ENCODE data around the gene RNU6-9. TPM values are rescaled to one million over a fixed set of nuclear protein-coding genes. Genes with fewer than 3 reads are reported as not detected.

Gene RNU6-9
- total RNA-seq, 1 experiment from 2014 or later = not detected

- no TSS peak for BruUV-seq (replicated peaks)
- POLR2A ChIA-PET = no interaction called here
- peak; percentile 81 for ATAC-seq
These were observed 47.5 kb downstream of the RNU6-9 start for GRCh38 chr19:940591-941291.

GRCh38 chr19:941292-942132 is 48.2 kb downstream of the RNU6-9 start:
- no peaks in the 10 kb centered on the region for H3K9me3 ChIP-seq (ENCODE audit: control insufficient read depth, insufficient read depth, low read depth, low read length)
- ChIA-PET POLR2A (no interaction called here), CTCF (no interaction called here)
- in situ Hi-C loops (cut with HindIII; ENCODE audit: low pct_unique_long_range_greater_than_20kb, low sequenced_read_pairs) (no loop called here), intact Hi-C loops (cut with micrococcal nuclease; ENCODE audit: unreplicated experiment) (no loop called here)
- ATAC-seq = peak; percentile 9; the same call in 1 of the 2 replicates
- DNase-seq (ENCODE audit: low read depth, low spot score) = no peak
- H3K4me3 ChIP-seq (ENCODE audit: low read depth in 2 of 2, low read length in 2 of 2) = peak overlapping the region in 1 of 2 experiments; percentile 24; a peak in 2 of 4 replicates
- H3K4me1 ChIP-seq (ENCODE audit: control insufficient read depth, insufficient read depth, low read length) = peaks cover 5% of the 10 kb centered on the region
- TF ChIP-seq POLR2AphosphoS5 (IDR thresholded peaks at IDR 0.05; ENCODE audit: low read depth, low read length) (no peak), TCF7L2 (IDR thresholded peaks at IDR 0.05; ENCODE audit: low read depth, low read length) (no peak), CTCF (IDR thresholded peaks at IDR 0.05) (no peak), SIN3A (IDR thresholded peaks at IDR 0.05; ENCODE audit: borderline replicate concordance, insufficient read depth, low read depth, low read length) (no peak)
- TF ChIP-seq, protein P1, sequence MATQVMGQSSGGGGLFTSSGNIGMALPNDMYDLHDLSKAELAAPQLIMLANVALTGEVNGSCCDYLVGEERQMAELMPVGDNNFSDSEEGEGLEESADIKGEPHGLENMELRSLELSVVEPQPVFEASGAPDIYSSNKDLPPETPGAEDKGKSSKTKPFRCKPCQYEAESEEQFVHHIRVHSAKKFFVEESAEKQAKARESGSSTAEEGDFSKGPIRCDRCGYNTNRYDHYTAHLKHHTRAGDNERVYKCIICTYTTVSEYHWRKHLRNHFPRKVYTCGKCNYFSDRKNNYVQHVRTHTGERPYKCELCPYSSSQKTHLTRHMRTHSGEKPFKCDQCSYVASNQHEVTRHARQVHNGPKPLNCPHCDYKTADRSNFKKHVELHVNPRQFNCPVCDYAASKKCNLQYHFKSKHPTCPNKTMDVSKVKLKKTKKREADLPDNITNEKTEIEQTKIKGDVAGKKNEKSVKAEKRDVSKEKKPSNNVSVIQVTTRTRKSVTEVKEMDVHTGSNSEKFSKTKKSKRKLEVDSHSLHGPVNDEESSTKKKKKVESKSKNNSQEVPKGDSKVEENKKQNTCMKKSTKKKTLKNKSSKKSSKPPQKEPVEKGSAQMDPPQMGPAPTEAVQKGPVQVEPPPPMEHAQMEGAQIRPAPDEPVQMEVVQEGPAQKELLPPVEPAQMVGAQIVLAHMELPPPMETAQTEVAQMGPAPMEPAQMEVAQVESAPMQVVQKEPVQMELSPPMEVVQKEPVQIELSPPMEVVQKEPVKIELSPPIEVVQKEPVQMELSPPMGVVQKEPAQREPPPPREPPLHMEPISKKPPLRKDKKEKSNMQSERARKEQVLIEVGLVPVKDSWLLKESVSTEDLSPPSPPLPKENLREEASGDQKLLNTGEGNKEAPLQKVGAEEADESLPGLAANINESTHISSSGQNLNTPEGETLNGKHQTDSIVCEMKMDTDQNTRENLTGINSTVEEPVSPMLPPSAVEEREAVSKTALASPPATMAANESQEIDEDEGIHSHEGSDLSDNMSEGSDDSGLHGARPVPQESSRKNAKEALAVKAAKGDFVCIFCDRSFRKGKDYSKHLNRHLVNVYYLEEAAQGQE (IDR thresholded peaks at IDR 0.05; ENCODE audit: insufficient read depth in 1 of 2, low read depth in 2 of 2, low read length in 1 of 2) = no peak
- no peaks in the 10 kb centered on the region for H3K36me3 ChIP-seq (ENCODE audit: control insufficient read depth, insufficient read depth, low read length)
- H3K27me3 ChIP-seq (ENCODE audit: control insufficient read depth, insufficient read depth, low read length) = no peaks in the 10 kb centered on the region
- H3K27ac ChIP-seq (ENCODE audit: low read length) = 0 out of 2 replicates have a peak overlapping the region, but pooled peaks have one; percentile 26
- BruUV-seq (replicated peaks) = no TSS peak

More at GRCh38 chr19:940591-941291, 47.5 kb downstream of the RNU6-9 start:
- Histone ChIP-seq H3K4me1 (ENCODE audit: control insufficient read depth, insufficient read depth, low read length) (peaks cover 5% of the 10 kb centered on the region), H3K27me3 (ENCODE audit: control insufficient read depth, insufficient read depth, low read length) (no peaks in the 10 kb centered on the region), H3K4me3 (ENCODE audit: low read depth in 2 of 2, low read length in 2 of 2) (peak overlapping the region; percentile 13 to 24; a peak in 2 of 4 replicates), H3K27ac (ENCODE audit: low read length) (peak overlapping the region; percentile 61; the same call in 1 of the 2 replicates), H3K9me3 (ENCODE audit: control insufficient read depth, insufficient read depth, low read depth, low read length) (no peaks in the 10 kb centered on the region), H3K36me3 (ENCODE audit: control insufficient read depth, insufficient read depth, low read length) (no peaks in the 10 kb centered on the region)
- in situ Hi-C loops (cut with HindIII; ENCODE audit: low pct_unique_long_range_greater_than_20kb, low sequenced_read_pairs) = no loop called here
- TF ChIP-seq SIN3A (IDR thresholded peaks at IDR 0.05; ENCODE audit: borderline replicate concordance, insufficient read depth, low read depth, low read length) = no peak
- no peak for TF ChIP-seq TCF7L2 (IDR thresholded peaks at IDR 0.05; ENCODE audit: low read depth, low read length)
- TF ChIP-seq, protein P1 (IDR thresholded peaks at IDR 0.05; ENCODE audit: insufficient read depth in 1 of 2, low read depth in 2 of 2, low read length in 1 of 2) = no peak
- TF ChIP-seq CTCF (IDR thresholded peaks at IDR 0.05) = no peak
- TF ChIP-seq POLR2AphosphoS5 (IDR thresholded peaks at IDR 0.05; ENCODE audit: low read depth, low read length) = no peak
- intact Hi-C loops (cut with micrococcal nuclease; ENCODE audit: unreplicated experiment) = no loop called here
- CTCF ChIA-PET = no interaction called here
- no peak for DNase-seq (ENCODE audit: low read depth, low spot score)
